Activated CD4-positive, alpha-beta T cell treated with anti-CD3 and anti-CD28 coated beads, Interleukin-2, amount 50 U/mL, for 48 hours (primary cell): ENCODE measurements around the gene ARMC5.
"Not testable (repeated sequence)": the region's sequence is repeated elsewhere in the genome, so short reads cannot be mapped to it uniquely, and the experiment has no call there.

Experiments used
- DNase-seq, 2 experiments: peaks; one replicate each; pipeline ENCODE4 v3.0.0-alpha.2; 2020

The ARMC5 gene, protein sequence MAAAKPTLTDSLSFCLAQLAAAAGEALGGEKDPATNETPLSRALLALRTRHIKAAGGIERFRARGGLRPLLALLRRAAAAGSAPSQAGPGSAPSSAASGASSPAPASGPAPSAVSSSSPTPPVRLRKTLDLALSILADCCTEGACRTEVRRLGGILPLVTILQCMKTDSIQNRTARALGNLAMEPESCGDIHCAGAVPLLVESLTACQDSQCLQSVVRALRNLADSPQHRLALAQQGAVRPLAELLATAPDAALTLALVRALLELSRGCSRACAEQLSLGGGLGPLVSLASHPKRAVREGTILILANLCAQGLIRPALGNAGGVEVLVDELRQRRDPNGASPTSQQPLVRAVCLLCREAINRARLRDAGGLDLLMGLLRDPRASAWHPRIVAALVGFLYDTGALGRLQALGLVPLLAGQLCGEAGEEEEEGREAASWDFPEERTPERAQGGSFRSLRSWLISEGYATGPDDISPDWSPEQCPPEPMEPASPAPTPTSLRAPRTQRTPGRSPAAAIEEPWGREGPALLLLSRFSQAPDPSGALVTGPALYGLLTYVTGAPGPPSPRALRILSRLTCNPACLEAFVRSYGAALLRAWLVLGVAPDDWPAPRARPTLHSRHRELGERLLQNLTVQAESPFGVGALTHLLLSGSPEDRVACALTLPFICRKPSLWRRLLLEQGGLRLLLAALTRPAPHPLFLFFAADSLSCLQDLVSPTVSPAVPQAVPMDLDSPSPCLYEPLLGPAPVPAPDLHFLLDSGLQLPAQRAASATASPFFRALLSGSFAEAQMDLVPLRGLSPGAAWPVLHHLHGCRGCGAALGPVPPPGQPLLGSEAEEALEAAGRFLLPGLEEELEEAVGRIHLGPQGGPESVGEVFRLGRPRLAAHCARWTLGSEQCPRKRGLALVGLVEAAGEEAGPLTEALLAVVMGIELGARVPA

DNA sequence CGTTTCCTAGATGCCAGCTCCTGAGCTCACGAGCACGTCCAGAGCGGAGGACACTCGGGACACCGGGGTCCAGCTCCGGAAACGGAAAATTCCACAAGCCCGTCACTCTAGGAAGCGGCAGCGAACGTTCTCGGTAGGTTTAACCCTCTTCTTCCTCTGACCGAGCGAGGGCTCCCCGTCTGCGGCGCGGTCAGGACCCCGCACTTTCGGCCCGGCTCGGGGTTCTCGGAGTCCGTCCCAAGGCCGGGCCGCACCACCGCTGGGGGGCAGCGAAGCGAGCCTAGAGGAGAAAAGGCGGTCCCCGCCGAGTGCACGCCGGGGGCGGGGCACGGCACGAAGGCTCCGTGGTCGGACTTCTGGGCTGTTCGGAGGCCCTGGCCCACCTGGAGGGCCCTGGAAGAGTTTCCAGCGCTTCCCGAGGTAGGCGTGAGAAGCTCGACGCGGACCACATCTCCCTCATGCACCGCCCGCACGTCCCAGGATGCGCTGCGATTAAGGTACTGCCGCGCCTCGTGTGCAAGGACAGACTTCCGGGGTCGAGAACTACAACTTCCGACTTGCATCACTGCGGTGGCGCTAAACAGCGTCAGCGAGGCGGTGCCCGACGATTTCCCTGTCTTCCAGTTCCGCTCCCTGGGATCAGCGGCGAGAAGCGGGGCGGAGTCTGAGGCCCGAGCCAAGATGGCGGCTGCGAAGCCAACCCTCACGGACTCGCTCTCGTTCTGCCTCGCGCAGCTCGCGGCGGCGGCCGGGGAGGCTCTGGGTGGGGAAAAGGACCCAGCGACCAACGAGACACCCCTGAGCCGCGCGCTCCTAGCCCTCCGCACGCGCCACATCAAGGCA is at the start of gene ARMC5:
Gene ARMC5 (plus strand): TSS at position 658 of the 843 bp plus-strand sequence. CDS start 24 bp downstream, at position 682.
- peak; percentile 97 for DNase-seq

DNA sequence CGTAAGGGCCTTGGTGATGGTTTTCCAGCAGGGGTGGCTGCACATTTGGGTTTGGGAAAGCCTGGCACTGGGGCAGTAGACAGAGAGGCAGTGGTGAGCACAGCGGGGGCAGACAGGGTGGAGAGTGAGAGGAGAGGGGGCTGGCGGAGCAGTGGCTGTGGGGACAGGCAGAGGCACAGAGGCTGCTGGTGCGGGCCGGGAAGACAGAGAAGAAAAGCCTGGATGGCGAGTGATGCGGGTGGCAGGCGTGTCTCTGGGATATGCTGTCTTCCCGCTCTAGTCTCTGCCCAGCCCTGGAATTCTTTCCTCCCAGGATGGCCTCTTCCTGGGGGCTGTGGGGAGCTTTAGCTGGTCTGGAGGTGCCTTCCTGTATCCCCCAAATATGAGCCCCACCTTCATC is 49.2 kb upstream of the ARMC5 start:
- no peak for DNase-seq

DNA sequence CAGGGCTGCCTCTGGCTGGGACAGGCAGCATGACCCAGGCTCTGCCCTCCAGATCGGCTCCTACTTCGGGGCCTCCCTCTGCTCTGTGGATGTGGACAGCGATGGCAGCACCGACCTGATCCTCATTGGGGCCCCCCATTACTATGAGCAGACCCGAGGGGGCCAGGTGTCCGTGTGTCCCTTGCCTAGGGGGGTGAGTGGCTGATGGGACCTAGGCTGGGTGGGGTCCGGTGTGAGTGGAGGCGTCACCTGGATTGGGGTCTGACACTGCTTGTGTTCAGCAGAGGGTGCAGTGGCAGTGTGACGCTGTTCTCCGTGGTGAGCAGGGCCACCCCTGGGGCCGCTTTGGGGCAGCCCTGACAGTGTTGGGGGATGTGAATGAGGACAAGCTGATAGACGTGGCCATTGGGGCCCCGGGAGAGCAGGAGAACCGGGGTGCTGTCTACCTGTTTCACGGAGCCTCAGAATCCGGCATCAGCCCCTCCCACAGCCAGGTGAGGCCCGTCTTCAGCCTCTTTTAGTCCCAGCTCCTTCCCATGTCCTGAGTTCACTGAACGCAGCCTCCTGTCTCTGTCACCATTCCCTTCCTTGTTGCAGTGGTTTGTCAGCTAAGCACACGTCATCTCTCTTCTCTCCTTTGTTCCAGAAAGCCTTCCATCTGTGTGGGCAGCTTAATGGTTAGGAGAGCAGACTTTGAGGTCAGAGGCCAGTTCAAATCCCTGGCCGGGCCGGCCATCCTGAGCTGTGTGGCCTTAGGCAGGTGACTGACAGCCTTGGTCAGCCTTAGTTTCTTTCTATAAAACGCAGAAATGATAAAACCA is 48.1 kb upstream of the ARMC5 start:
- no peak for DNase-seq

DNA sequence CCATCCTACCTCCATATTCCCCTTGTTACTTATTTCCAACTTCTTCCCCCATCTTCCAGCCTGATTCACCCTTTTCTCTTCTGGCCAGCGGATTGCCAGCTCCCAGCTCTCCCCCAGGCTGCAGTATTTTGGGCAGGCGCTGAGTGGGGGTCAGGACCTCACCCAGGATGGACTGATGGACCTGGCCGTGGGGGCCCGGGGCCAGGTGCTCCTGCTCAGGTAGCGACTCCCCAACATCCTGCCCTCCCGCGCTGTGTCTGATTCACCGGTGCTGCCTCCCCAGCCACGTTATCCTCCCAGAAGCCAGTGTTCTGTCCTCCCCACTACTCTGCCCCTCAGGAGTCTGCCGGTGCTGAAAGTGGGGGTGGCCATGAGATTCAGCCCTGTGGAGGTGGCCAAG is 46.6 kb upstream of the ARMC5 start:
- DNase-seq: no peak

DNA sequence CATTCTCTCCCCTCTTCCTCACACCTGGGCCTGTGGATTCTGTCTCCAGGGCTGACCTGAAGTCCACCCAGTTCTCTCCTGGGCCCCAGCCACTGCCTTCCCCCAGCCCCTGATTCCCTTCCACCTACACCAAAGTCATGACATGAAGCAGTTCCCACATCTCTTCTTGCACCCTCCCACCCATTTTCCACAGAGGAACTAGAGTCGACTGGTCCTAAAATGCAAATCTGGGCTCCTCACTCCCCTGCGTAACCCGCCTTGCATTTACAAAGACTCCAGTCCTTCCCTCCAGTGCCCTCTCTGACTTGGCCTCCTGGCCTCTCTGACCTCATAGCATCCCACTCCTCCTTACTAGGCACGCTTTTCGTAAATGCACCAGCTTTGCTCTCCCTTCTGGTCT is 45.9 kb upstream of the ARMC5 start:
- no peak for DNase-seq

DNA sequence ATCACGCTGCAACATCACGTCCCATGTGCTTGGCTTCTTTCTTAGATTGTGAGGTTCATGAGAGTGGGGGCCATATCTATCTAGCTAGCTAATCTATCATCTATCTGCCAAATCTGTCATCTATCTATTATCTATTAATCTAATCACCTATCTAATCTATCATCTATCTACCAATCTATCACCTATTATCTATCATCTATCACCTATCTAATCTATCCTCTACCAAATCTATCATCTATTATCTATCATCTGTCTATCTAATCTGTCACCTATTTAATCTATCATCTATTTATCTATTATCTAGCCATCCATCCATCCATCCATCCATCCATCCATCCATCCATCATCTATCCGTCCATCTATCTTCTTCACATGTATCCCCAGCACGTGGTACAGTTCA is 45.4 kb upstream of the ARMC5 start:
- no peak for DNase-seq

DNA sequence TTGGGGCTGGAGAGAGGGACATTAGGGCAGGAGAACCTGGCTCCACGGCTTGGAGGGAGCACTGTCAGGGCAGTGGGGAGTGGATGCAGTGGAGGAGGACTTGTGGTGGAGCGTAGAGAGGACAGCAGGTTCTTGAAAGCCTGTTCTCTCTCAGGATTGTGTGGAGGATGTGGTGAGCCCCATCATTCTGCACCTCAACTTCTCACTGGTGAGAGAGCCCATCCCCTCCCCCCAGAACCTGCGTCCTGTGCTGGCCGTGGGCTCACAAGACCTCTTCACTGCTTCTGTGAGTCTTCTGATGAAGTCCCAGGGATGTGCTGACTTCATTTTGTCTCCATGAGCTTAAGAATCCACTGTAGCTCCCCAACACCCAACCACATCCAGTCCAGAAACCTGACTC is 44.6 kb upstream of the ARMC5 start:
- no peak for DNase-seq

DNA sequence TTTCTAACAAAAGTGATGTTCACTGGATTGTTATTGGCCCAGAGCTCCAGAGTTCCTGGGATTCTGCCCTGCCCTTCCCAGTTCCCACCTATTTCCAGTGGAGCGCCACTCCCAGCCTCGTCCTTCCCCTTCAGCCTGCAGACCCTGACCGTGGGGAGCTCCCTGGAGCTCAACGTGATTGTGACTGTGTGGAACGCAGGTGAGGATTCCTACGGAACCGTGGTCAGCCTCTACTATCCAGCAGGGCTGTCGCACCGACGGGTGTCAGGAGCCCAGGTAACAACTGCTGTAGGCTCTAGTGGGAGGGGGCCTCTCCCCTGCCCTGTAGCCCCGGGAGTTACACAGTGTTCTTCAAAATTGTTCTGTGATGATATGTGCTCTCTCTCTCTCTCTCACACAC is 42.9 kb upstream of the ARMC5 start:
- no peak for DNase-seq

DNA sequence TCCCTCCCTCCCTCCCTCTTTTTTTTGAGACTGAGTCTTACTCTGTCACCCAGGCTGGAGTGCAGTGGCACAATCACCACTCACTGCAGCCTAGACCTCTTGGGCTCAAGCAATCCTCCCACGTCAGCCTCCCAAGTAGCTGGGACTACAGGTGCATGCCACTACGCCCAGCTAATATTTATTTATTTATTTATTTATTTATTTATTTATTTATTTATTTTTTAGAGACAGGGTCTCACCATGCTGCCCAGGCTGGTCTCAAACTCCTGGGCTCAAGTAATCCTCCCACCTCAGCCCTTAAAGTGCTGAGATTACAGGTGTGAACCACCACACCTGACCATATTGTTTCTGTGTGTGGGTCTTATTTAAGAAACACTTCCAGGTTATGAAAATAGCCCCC is 42.3 kb upstream of the ARMC5 start:
- not testable (repeated sequence) for DNase-seq

DNA sequence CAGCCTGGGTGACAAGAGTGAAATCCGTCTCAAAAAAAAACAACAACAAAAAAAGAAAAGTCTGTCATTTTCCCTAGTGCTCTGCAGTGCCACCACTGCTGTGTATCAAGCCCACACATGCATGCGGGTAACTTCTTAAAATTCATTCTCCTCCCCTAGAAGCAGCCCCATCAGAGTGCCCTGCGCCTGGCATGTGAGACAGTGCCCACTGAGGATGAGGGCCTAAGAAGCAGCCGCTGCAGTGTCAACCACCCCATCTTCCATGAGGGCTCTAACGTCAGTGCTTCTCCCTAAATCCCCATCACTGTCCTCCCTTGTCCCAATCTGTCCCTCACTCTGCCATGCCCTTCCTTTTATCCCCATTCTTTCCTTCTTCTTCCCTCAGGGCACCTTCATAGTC is 41.4 kb upstream of the ARMC5 start:
- no peak for DNase-seq

DNA sequence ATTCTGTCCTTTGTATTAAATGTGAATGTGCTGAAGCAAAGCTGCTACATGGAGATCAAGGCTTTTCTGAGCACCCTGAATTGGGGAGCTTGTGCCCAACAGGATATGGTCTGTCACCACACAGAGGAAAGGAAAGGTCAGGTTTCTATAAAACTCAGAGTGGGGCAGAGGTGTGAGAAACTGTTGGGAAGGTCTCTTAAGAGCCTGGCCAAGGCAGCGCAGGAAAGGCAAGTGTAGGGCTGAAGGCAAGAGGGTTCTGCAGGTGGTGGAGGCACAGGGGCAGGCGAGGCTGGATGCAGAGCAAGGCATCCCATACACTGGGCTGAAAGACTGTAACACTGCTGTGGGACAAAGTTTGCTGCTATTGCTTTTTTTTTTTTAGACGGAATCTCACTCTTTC is 39.3 kb upstream of the ARMC5 start:
- DNase-seq: no peak

DNA sequence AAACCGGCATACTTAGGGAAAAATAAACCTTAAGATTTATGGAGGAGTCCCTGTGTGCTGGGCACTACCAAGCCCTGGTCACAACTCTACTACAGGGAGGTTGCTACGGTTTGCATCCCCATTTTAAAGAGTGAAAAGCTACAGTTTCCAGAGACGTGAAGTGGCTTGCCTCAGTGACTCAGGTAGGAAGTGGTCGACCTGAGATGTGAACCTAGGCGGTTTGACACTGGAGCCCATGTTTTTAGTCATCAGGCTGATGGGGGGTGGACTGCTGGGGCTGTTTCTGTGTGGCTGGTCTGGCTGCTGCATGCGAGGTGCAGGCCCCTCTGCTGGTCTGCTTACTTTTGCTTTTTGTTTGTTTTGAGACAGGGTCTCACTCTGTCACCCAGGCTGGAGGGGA is 37.7 kb upstream of the ARMC5 start:
- DNase-seq: peak; percentile 54 to 72

DNA sequence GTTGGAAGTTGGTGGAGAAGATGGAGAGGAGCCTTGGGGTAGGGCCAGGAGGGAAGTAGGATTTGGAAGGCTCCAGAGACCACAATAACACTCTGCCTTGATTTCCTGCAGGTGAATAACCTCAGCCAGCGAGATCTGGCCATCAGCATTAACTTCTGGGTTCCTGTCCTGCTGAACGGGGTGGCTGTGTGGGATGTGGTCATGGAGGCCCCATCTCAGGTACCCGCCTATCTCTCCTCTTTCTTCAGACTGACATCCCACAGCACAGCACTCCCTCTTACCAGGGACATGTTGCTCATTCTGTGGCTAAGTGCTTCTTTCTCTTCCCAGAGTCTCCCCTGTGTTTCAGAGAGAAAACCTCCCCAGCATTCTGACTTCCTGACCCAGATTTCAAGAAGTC is 36.1 kb upstream of the ARMC5 start:
- DNase-seq: no peak

DNA sequence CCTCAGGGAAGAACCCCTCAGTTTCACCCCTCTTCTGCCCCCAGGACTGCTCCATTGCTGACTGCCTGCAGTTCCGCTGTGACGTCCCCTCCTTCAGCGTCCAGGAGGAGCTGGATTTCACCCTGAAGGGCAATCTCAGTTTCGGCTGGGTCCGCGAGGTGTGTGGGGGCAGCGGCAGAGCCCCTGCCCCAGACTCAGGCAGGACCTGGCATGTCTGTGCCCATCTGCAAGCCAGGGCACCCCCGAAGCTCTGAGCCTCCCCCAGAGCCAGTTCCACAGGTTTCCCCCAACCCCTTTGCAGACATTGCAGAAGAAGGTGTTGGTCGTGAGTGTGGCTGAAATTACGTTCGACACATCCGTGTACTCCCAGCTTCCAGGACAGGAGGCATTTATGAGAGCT is 35.5 kb upstream of the ARMC5 start:
- DNase-seq: no peak

DNA sequence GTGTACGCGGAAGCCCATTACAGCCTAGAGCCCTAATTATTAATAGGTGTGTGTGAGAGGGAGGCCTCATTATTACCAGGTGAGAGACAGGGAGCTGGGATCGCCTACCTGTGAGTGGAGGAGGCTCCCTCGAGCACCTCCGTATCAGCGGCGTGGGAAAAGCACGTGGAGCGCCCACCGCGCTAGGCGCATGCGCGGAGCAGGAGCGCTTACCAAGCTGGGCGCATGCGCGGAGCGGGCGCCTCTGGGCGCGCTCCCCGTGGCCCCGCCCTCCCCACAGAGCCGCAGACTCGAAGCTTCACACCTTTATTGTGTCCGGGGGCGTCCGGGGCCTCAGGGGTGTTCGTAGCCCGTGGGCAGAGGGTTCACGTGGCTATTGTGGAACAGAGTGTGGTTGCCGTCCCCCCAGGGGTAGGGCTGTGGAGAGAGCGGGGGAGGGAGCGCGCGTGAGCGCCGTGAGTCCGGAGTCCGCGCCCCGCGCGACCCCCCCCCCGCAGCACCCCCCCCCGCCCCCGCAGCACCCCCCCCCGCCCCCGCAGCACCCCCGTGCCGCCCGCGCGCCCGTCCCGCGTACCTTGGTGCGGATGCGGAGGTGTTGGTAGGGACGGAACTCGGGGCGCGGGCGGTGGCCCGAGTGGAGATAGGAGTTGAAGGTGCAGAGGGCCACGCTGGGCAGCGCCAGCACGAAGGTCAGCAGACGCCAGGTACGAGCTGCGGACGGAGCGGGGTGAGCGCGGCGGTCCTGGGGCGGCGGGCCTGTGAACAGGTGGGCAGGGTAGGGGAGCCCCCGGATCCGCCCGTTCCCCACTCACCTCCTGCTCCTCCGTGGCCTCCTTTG is 31.6 kb upstream of the ARMC5 start:
- DNase-seq: peak; percentile 38 to 44

DNA sequence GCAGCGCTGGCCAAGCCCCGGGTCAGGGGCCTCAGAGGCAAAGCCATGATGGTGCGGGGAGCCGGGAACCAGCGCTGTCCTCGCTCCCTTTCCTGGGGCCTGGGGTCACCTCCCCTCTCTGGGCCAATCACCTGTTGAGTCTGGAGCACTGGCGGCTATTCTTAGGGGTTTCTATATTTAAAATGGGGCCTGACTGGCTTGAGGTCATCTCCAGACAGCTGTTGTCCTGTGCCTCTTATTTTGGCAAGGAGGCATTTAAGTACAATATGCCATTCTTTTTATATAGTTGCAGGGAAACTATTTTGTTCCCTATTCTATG is 31.1 kb upstream of the ARMC5 start, which contains the start of gene COX6A2:
Gene COX6A2 (minus strand): TSS at position 82 of the 319 bp plus-strand sequence. CDS start 35 bp downstream, at position 47.
- no peak for DNase-seq

DNA sequence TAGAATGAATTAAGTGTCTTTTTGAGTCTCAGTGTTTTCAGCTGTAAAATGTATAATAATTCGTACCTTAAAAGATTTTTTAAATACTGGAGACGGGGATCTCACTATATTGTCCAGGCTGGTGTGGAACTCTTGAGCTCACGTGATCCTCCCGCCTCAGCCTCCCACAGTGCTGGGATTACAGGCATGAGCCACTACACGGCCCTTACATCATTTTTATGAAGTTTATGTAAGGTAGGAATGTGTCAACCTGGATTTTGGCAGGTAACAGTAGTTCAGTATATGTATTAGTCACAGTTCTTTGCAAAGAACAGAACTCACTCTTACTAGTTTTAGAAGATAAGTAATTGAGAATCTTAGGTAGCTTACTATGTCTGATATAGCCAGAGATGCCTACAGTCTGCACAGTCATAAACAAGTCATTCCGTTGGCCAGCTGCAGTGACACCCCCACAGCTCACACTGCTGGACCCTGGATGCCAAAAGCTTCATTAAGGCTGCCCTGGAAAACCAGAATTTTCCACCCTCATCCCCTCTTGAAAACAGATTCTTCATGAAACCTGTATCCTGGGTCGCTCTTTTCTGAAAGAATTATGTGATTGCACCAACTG is 30.6 kb upstream of the ARMC5 start:
- DNase-seq: no peak

DNA sequence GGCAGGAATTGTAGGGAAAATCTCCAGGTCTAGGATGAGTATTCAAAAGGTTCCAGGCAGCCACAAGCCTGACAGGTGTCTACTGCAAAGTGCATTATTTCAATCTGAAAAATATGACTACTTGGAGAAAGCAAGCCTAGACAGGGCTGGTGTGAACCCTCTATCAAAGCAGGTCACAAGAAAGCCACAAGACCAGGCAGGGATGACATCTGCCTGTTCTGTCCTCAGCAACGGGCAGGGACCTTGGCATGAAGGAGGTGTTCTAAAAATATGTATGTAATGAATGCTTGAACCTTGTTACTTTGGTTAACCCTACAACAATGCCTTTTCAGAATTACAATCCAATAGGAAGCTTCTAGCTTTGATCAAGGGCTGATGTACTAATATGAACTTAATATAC is 30.0 kb upstream of the ARMC5 start:
- no peak for DNase-seq

DNA sequence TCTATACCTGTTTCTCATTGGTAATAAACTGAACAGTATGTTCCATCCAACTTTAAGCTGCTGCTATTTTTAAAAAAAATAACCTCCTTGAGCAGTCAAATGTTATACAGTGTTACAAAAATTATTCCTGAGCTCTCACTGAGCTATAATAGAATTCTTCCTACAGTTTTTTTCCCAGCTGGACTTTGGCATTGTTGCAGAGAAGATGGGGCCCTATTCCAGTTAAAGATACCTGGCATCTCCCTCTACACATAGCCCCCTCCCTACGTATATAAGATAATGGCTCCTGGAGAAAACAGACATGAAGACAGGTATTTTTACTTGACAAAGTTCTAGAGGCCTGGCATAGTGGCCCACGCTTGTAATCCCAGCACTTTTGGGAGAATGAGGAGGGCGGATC is 29.5 kb upstream of the ARMC5 start:
- DNase-seq: no peak

DNA sequence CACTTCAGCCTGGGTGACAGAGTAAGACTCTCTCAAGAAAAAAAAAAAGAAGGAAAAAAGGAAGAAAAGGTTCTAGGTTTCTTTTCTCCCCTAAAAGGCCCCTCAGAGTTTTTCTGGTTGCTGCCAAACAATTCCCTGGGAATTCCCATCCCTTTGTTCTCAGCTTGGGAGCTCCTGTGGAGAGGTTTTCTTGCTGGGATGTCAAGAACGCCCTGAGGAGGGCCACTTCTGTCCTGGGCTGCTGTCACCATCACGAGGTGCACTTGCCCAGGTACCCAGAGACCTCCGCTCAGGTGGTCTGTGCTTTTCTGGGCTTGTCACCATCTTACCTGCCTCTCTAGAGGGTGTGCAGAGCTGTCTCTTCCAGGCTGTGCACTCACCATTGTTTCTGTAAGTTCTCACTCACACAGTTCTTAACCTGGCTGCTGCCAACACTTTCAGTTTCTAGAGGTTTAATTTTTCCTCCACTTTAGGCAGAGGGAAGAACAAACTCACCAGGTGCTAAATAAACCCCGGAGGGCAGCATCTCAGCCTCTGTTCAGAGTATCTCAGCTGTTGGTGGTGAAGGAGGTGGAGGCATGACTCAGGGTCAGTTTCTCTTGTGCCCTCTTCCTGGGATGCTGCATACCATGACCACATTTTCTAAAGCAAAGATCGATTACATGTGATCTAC is 28.8 kb upstream of the ARMC5 start:
- no peak for DNase-seq
